ENCODE results near the gene EIF4G3. TPM values are rescaled to one million over a fixed set of nuclear protein-coding genes. Genes with fewer than 3 reads are reported as not detected.

The EIF4G3 gene
- total RNA-seq, 1 donor, result 23.0 TPM

- no peak overlapping the region for H3K4me3 ChIP-seq (ENCODE audit: low read length)
- no peaks in the 10 kb centered on the region for H3K9me3 ChIP-seq (ENCODE audit: low read depth, low read length)
- no peaks in the 10 kb centered on the region for H3K27me3 ChIP-seq (ENCODE audit: insufficient read depth, low read length)
Measured at GRCh38 chr1:21005466-21006239, 171.0 kb downstream of the EIF4G3 start.

GRCh38 chr1:21003281-21004045 lies 173.2 kb downstream of the EIF4G3 start:
- Histone ChIP-seq H3K9me3 (ENCODE audit: low read depth, low read length) (no peaks in the 10 kb centered on the region), H3K4me3 (ENCODE audit: low read length) (no peak overlapping the region), H3K27me3 (ENCODE audit: insufficient read depth, low read length) (no peaks in the 10 kb centered on the region), H3K4me1 (ENCODE audit: insufficient read depth, low read length) (peaks cover 3% of the 10 kb centered on the region)

More at GRCh38 chr1:21005466-21006239, 171.0 kb downstream of the EIF4G3 start:
- no peaks in the 10 kb centered on the region for H3K4me1 ChIP-seq (ENCODE audit: insufficient read depth, low read length)

GRCh38 chr1:21001042-21001441 lies 175.7 kb downstream of the EIF4G3 start:
- no peak overlapping the region for H3K4me3 ChIP-seq (ENCODE audit: low read length)
- H3K4me1 ChIP-seq (ENCODE audit: insufficient read depth, low read length), result peaks cover 8% of the 10 kb centered on the region
- H3K27me3 ChIP-seq (ENCODE audit: insufficient read depth, low read length), result no peaks in the 10 kb centered on the region
- H3K9me3 ChIP-seq (ENCODE audit: low read depth, low read length), result no peaks in the 10 kb centered on the region

GRCh38 chr1:21000245-21000594 lies 176.5 kb downstream of the EIF4G3 start:
- Histone ChIP-seq H3K9me3 (ENCODE audit: low read depth, low read length) (no peaks in the 10 kb centered on the region), H3K27me3 (ENCODE audit: insufficient read depth, low read length) (no peaks in the 10 kb centered on the region), H3K4me3 (ENCODE audit: low read length) (no peak overlapping the region), H3K4me1 (ENCODE audit: insufficient read depth, low read length) (peaks cover 8% of the 10 kb centered on the region)

GRCh38 chr1:20999525-21000244 lies 177.0 kb downstream of the EIF4G3 start:
- Histone ChIP-seq H3K9me3 (ENCODE audit: low read depth, low read length) (no peaks in the 10 kb centered on the region), H3K27me3 (ENCODE audit: insufficient read depth, low read length) (no peaks in the 10 kb centered on the region), H3K4me3 (ENCODE audit: low read length) (no peak overlapping the region)

GRCh38 chr1:20998826-20999225 lies 177.9 kb downstream of the EIF4G3 start:
- H3K4me3 ChIP-seq (ENCODE audit: low read length), result no peak overlapping the region
- H3K27me3 ChIP-seq (ENCODE audit: insufficient read depth, low read length), result no peaks in the 10 kb centered on the region
- peaks cover 8% of the 10 kb centered on the region for H3K4me1 ChIP-seq (ENCODE audit: insufficient read depth, low read length)
- H3K9me3 ChIP-seq (ENCODE audit: low read depth, low read length), result no peaks in the 10 kb centered on the region

More at GRCh38 chr1:20999525-21000244, 177.0 kb downstream of the EIF4G3 start:
- H3K4me1 ChIP-seq (ENCODE audit: insufficient read depth, low read length), result peaks cover 8% of the 10 kb centered on the region

- no peak overlapping the region for H3K4me3 ChIP-seq (ENCODE audit: low read length)
- peaks cover 8% of the 10 kb centered on the region for H3K4me1 ChIP-seq (ENCODE audit: insufficient read depth, low read length)
- H3K9me3 ChIP-seq (ENCODE audit: low read depth, low read length), result no peaks in the 10 kb centered on the region
- no peaks in the 10 kb centered on the region for H3K27me3 ChIP-seq (ENCODE audit: insufficient read depth, low read length)
Measured at GRCh38 chr1:20997602-20998224, 179.0 kb downstream of the EIF4G3 start.

- Histone ChIP-seq H3K4me1 (ENCODE audit: insufficient read depth, low read length) (peaks cover 8% of the 10 kb centered on the region), H3K27me3 (ENCODE audit: insufficient read depth, low read length) (no peaks in the 10 kb centered on the region), H3K4me3 (ENCODE audit: low read length) (no peak overlapping the region), H3K9me3 (ENCODE audit: low read depth, low read length) (no peaks in the 10 kb centered on the region)
Measured at GRCh38 chr1:20996554-20996953, 180.1 kb downstream of the EIF4G3 start.

GRCh38 chr1:20993716-20994575 lies 182.8 kb downstream of the EIF4G3 start:
- no peak overlapping the region for H3K4me3 ChIP-seq (ENCODE audit: low read length)
- peaks cover 4% of the 10 kb centered on the region for H3K4me1 ChIP-seq (ENCODE audit: insufficient read depth, low read length)
- no peaks in the 10 kb centered on the region for H3K9me3 ChIP-seq (ENCODE audit: low read depth, low read length)
- no peaks in the 10 kb centered on the region for H3K27me3 ChIP-seq (ENCODE audit: insufficient read depth, low read length)

- no peaks in the 10 kb centered on the region for H3K27me3 ChIP-seq (ENCODE audit: insufficient read depth, low read length)
- H3K9me3 ChIP-seq (ENCODE audit: low read depth, low read length), result no peaks in the 10 kb centered on the region
- no peak overlapping the region for H3K4me3 ChIP-seq (ENCODE audit: low read length)
- H3K4me1 ChIP-seq (ENCODE audit: insufficient read depth, low read length), result peaks cover 2% of the 10 kb centered on the region
Measured at GRCh38 chr1:20992322-20993056, 184.2 kb downstream of the EIF4G3 start.

GRCh38 chr1:20988943-20989342 lies 187.8 kb downstream of the EIF4G3 start:
- no peaks in the 10 kb centered on the region for H3K27me3 ChIP-seq (ENCODE audit: insufficient read depth, low read length)
- no peak overlapping the region for H3K4me3 ChIP-seq (ENCODE audit: low read length)
- H3K4me1 ChIP-seq (ENCODE audit: insufficient read depth, low read length), result no peaks in the 10 kb centered on the region
- no peaks in the 10 kb centered on the region for H3K9me3 ChIP-seq (ENCODE audit: low read depth, low read length)

GRCh38 chr1:20987831-20988825 lies 188.6 kb downstream of the EIF4G3 start:
- Histone ChIP-seq H3K27me3 (ENCODE audit: insufficient read depth, low read length) (no peaks in the 10 kb centered on the region), H3K4me1 (ENCODE audit: insufficient read depth, low read length) (no peaks in the 10 kb centered on the region), H3K4me3 (ENCODE audit: low read length) (no peak overlapping the region), H3K9me3 (ENCODE audit: low read depth, low read length) (no peaks in the 10 kb centered on the region)

All from mononuclear cell (primary cell).